DMS114 treated with DMSO at 0.1 percent for 48 hours (cell line): ENCODE measurements around the gene LHFPL2.
"Not testable (repeated sequence)": the region's sequence is repeated elsewhere in the genome, so short reads cannot be mapped to it uniquely, and the experiment has no call there.

Source experiments
- DNase-seq: peaks from one replicate; lab custom pipeline; 2025; ENCODE audit not compliant: unreplicated experiment; lab: John Stamatoyannopoulos, UW

LHFPL2 gene

GRCh38 chr5:78621291-78621738 is 27.3 kb downstream of the LHFPL2 start:
- no peak for DNase-seq

- not testable (repeated sequence) for DNase-seq
Measured at GRCh38 chr5:78620119-78620518, 28.5 kb downstream of the LHFPL2 start.

- DNase-seq = no peak
Measured at GRCh38 chr5:78618303-78618702, 30.3 kb downstream of the LHFPL2 start.

GRCh38 chr5:78615697-78616096 is 32.9 kb downstream of the LHFPL2 start:
- DNase-seq = no peak

GRCh38 chr5:78614816-78615215 is 33.8 kb downstream of the LHFPL2 start:
- DNase-seq = no peak

- DNase-seq = no peak
Measured at GRCh38 chr5:78613756-78614155, 34.8 kb downstream of the LHFPL2 start.

- DNase-seq = no peak
Measured at GRCh38 chr5:78613151-78613533, 35.4 kb downstream of the LHFPL2 start.

- DNase-seq = no peak
Measured at GRCh38 chr5:78612227-78613150, 36.1 kb downstream of the LHFPL2 start.

GRCh38 chr5:78611126-78611605 is 37.4 kb downstream of the LHFPL2 start:
- DNase-seq = no peak

- DNase-seq = no peak
Measured at GRCh38 chr5:78610636-78611035, 37.9 kb downstream of the LHFPL2 start.

GRCh38 chr5:78610163-78610583 is 38.4 kb downstream of the LHFPL2 start:
- no peak for DNase-seq

- no peak for DNase-seq
Measured at GRCh38 chr5:78607864-78608263, 40.7 kb downstream of the LHFPL2 start.

GRCh38 chr5:78606241-78606640 is 42.3 kb downstream of the LHFPL2 start:
- DNase-seq = no peak

GRCh38 chr5:78605611-78606010 is 43.0 kb downstream of the LHFPL2 start:
- DNase-seq = no peak

- DNase-seq = no peak
Measured at GRCh38 chr5:78604689-78605285, 43.8 kb downstream of the LHFPL2 start.

- no peak for DNase-seq
Measured at GRCh38 chr5:78603636-78604175, 44.9 kb downstream of the LHFPL2 start.

GRCh38 chr5:78602400-78602799 is 46.2 kb downstream of the LHFPL2 start:
- no peak for DNase-seq

GRCh38 chr5:78601559-78602314 is 46.8 kb downstream of the LHFPL2 start:
- no peak for DNase-seq

- no peak for DNase-seq
Measured at GRCh38 chr5:78600687-78601414, 47.7 kb downstream of the LHFPL2 start.

- no peak for DNase-seq
Measured at GRCh38 chr5:78598973-78599372, 49.6 kb downstream of the LHFPL2 start.
